Ecto neural progenitor cell (in vitro differentiated cells): ENCODE measurements around the gene GAS6.
"Not testable (repeated sequence)": the region's sequence is repeated elsewhere in the genome, so short reads cannot be mapped to it uniquely, and the experiment has no call there.

Experiments
- DNase-seq: peaks from one replicate; pipeline ENCODE4 v3.0.0-alpha.2; 2018; ENCODE audit warnings: low spot score

Gene GAS6

DNA sequence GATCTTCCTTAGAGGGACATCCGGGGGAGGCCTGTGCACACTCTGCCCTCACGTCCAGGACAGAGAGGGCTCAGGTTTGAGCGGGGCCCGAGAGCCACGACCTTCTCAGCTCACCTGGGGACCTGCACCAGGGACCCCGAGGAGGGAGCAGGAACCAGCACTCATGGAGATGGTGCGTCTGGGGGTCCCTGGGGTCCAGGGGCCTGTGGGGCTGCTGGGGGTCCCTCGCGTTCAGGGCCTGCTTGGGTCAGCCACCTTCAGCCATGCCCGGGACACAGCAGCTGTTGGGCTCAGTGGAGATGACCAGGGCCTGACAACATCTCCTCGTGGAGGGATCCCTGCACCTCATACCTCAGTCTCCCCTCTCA, 57.8 kb downstream of the GAS6 start:
- no peak for DNase-seq

DNA sequence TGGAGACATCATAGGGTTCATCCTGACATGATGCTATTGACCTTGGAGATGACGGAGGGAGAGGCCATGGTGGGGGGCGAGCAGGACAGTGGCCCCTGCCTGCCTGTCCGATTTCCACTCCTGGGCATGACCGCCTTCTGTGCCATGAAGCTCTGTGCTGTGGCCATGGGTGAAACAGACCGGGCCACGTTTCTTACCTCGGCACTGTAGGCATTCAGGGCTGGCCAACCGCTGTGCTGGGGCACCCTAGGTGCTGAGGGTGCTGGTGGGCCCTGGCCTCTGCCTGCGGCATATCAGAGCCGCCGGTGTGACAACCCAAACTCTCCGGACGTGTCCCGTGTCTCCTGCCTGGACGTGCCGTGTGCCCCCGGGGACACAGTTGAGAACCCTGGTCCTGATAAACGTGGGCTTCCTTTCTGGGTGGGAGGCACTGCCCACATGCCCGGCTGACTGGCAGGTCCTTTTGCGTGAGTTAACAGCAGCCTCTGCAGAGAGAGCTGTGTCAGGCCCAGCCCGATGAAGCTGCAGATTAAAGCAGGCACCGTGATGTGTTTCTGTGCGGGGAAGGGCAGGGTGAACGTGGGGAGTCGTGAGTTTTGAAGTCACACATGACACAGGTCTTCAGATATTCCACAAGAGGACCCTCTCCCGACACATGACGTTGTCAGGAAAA, 58.3 kb downstream of the GAS6 start:
- no peak for DNase-seq

DNA sequence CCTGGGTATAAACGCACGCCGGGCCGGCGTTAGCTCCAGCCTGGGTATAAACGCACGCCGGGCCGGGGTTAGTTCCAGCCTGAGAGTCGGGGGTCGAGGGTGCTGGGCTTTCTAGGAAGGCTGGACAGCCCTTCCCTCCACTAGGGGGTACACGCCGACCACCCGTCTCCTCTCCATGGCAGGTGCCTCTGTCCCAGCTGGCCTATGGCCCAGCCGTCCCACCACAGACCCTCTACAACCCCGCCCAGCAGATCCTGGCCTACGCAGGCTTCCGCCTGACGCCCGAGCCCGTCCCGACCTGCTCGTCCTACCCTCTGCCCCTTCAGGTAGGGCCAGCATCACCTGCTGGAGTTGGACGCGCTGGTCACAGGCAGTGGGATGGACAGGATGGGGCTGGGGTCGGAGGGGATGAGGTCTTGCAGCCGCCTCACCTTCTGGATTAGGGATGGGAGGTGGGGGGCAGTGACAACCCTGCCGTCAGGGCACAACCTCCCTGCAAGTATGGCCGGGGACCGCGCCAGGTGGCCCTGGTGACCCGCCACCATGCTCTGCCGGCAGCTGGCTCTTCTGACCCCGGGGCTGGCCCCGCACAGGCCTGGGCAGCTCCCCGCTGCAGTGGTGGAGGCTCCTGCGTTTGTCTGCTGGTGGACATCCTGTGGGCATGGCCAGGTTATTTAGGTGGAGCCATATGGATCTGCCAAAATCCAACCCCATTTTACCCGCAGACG, 59.0 kb downstream of the GAS6 start:
- no peak for DNase-seq

DNA sequence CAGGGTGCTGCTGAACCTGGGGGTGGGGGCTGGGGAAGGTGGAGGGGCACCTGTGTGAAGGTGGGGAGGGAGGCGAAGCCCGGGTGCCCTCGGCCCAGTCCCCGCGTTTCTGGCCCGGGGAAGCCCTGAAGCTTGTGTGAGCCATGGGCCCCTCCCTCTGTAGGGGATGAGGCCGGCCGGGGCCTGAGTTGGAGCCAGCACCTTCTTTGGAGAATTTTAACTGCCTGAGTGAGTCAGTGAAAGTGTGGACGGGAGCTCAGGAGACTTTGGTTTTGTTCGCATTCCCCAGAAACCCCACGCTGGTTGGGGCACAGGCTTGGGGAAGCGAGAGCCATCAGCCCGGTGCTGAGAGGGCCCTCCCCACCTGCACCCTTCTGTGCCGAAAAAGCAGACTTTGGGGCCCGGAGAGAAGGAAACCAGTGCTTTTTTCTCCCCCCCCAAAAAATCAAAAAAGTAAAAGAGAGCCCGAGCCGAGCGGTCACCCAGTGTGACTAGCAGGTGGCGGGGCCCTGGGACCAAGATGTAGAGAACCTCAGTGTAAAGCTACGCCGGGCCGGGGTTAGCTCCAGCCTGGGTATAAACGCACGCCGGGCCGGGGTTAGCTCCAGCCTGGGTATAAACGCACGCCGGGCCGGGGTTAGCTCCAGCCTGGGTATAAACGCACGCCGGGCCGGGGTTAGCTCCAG, 59.7 kb downstream of the GAS6 start:
- no peak for DNase-seq

- no peak for DNase-seq
Observed at GRCh38 chr13:113803409-113804016, 60.4 kb downstream of the GAS6 start.

- no peak for DNase-seq
Observed at GRCh38 chr13:113802761-113803160, 61.1 kb downstream of the GAS6 start.

DNA sequence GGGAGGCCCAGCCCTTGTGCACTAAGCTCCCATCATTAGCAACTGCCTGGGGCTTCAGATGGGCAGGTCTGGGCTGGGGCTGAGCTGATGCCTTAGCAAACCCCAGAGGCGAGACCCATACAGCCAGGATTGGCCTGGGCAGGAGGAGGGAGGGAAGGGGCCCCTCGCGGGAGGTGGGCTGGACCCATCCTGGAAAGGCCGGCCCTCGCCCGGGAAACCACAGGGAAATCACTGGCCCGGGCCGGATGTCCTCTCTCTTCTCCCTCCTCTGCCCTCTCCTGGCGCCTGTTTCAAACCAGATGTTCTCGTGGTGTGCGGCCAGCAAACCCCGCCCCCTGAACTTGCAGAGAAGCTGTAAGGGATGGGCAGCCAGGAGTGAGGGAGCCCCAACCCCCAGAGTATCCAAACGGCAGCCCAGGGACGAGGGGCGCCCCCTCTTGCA, 61.8 kb downstream of the GAS6 start:
- peak; percentile 80 for DNase-seq

DNA sequence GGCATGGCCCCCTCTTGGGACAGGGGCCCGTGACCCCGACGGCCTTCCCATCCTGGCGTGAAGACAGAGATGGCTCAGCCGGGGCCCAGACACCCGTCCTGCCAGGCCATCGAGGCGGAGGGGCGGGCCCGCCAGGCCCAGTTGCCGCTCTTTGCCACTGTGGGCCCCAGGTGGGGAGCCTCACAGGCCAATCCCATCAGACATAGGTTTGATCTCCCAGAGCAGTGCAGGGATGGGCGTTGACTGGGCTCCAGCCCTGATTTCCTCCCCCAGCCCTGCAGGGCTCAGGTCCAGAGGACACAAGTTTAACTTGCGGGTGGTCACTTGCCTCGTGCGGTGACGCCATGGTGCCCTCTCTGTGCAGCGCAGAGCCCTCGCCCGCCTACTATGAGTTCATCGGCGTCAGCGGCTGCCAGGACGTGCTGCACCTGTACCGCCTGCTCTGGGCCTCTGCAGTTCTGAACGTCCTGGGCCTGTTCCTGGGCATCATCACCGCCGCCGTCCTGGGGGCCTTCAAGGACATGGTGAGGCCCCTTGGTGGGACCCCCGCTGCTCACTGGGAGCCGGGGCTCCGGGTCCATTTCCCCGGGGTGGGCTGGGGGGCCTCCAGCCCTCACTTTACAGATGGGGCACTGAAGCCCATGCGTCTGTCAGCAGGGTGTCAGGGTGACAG, 62.5 kb downstream of the GAS6 start:
- DNase-seq = no peak

- no peak for DNase-seq
Observed at GRCh38 chr13:113800576-113800926, 63.3 kb downstream of the GAS6 start.

GRCh38 chr13:113798200-113798811, 65.6 kb downstream of the GAS6 start:
- DNase-seq = no peak

- DNase-seq = no peak
Observed at GRCh38 chr13:113796964-113797676, 66.8 kb downstream of the GAS6 start.

DNA sequence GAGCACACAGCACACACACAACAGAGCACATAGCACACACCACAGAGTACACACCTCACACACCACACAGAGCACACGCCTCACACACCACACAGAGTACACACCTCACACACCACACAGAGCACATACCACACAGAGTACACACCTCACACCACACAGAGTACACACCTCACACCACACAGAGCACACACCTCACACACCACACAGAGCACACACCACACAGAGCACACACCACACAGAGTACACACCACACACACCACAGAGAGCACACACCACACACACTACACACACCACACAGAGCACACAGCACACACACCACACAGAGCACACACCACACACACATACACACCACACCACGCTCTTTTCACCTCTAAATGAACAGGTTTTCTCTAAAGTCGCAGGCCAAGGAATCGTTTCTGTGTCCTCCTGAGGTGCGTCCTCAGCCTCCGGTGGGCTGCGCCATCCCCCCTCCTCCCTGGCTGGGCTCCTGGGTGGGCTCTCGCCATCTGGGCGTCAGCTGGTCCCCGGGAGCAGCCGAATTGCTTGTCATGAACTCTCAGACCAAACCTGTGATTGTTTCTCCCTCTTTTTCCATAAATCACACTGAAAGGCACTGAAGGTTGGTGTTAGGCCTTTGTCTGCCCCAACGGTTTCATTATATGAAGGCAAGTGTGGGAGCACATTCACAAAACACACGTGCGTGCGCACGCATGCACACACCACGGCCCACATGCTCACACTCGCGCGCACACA, 67.5 kb downstream of the GAS6 start:
- DNase-seq = no peak

DNA sequence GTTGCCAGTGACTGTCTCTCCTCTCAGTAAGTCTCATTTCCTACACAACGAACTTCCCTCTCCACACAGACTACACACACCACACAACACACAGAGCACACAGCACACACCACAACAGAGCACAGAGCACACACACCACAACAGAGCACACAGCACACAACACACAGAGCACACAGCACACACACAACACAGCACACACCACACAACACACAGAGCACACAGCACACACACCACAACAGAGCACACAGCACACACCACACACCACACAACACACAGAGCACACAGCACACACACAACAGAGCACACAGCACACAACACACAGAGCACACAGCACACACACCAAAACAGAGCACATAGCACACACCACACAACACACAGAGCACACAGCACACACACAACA, 68.5 kb downstream of the GAS6 start:
- DNase-seq = not testable (repeated sequence)

- no peak for DNase-seq
Observed at GRCh38 chr13:113794764-113795173, 69.1 kb downstream of the GAS6 start.

DNA sequence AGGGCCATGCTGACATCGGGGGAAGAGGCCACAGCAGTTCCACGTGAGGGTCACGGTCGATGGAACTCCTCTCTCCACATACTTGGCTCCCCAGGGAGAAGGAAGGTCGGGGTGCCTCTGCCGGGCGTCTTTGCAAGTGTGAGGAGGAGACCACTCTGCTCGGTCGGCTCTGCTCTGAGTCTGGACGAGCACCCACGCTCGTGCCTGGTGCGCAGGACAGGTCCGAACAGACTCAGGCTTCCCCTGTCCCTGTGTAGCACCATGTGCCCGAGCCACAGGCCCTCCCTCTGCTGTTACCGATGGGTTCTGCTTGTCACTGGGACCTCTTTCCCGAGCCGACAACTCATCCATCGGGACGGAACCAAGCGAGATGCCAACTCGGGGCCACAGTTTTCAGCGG, 69.8 kb downstream of the GAS6 start:
- no peak for DNase-seq

- DNase-seq = no peak
Observed at GRCh38 chr13:113793718-113794085, 70.2 kb downstream of the GAS6 start.

- DNase-seq = no peak
Observed at GRCh38 chr13:113792886-113793717, 70.8 kb downstream of the GAS6 start.

- no peak for DNase-seq
Observed at GRCh38 chr13:113792236-113792770, 71.6 kb downstream of the GAS6 start.

DNA sequence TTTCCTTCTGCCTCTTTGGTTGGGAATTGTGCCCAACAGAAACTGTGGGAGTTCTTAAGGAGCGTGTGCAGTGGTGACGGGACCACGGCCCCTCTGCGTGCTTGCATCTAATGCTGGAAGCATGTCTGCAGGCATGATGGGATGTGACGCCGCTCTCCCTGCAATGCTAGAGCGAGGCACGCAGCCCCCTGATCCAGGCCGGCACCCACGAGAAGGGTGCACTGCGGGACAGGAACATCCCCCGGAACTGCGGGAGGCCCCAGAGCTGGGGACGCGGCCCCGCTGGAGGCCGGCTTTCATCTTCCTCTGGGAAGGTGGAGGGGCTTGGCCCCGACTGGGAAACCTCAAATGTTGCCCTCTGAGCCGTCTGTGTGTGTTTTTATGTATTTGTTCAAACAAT, 72.1 kb downstream of the GAS6 start:
- no peak for DNase-seq
